ENCODE data around the gene NHS. TPM values are rescaled to one million over a fixed set of nuclear protein-coding genes. Genes with fewer than 3 reads are reported as not detected.

Gene NHS
- total and polyA plus RNA-seq, 2 of the 4 experiments (the other 2 are of a cell fraction) = 0.36 to 0.90 TPM

DNA sequence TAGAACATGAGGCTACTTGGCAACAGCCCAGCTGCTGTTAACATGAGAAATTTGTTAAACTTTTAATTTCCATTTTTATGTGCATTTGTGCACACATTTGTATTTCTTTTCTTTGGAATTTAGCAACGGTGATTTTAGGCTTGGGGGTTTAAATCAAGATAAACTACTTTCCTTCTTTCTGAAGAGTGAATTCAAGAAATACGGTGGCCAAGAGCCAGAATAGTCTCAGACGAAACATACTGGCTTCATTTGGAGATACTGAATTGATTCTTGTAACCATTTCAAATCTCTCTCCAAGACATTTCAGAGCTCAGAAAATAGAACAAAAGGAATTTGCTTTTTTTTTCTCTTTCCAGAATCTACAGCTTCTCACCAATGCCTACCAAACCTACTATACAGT is 228.2 kb downstream of the NHS start:
- Histone ChIP-seq H4K91ac (ENCODE audit: insufficient read depth, low read depth, low read length) (no peak overlapping the region), H4K5ac (ENCODE audit: low read depth, low read length) (no peak overlapping the region), H3K79me1 (ENCODE audit: low read depth in 1 of 2, low read length in 2 of 2) (no peaks in the 10 kb centered on the region), H3K23ac (ENCODE audit: low read depth, low read length) (no peak overlapping the region), H2BK20ac (ENCODE audit: low read depth, low read length) (no peak overlapping the region), H4K8ac (ENCODE audit: low read depth in 2 of 2, low read length in 2 of 2) (no peak overlapping the region), H3K27ac (ENCODE audit: insufficient read depth, low read length) (no peak overlapping the region), H2AK5ac (ENCODE audit: low read depth, low read length) (no peak overlapping the region), H2AK9ac (replicated peaks; ENCODE audit: low read depth, low read length, poor library complexity) (no peak overlapping the region), H3K27me3 (ENCODE audit: control insufficient read depth, insufficient read depth, low read length) (no peaks in the 10 kb centered on the region; the same call in 1 of the 2 replicates), H3K4me2 (ENCODE audit: low read depth, low read length) (no peak overlapping the region), H3K18ac (ENCODE audit: low read depth, low read length) (no peak overlapping the region), H3K9me1 (ENCODE audit: insufficient read depth, low read length) (no peaks in the 10 kb centered on the region), H3K14ac (replicated peaks; ENCODE audit: low read depth, low read length) (no peak overlapping the region), H3K9me3 (ENCODE audit: control insufficient read depth, insufficient read depth, low read length) (no peaks in the 10 kb centered on the region), H3K9ac (ENCODE audit: low read depth, low read length) (no peak overlapping the region), H4K20me1 (ENCODE audit: insufficient read depth, low read length) (no peaks in the 10 kb centered on the region), H3K56ac (ENCODE audit: extremely low read depth, insufficient read depth, low read length) (no peak overlapping the region), H2BK120ac (ENCODE audit: low read depth, low read length) (no peak overlapping the region), H2AFZ (replicated peaks; ENCODE audit: low read length, poor library complexity) (no peak overlapping the region), H3K4me3 (ENCODE audit: insufficient read depth, low read depth, low read length) (no peak overlapping the region), H2BK5ac (ENCODE audit: low read depth, low read length, poor library complexity, severe bottlenecking) (no peak overlapping the region), H2BK15ac (ENCODE audit: low read depth, low read length) (no peak overlapping the region), H3K4me1 (ENCODE audit: control insufficient read depth, insufficient read depth, low read length) (peaks cover 5% of the 10 kb centered on the region), H3K36me3 (ENCODE audit: control insufficient read depth, insufficient read depth, low read length) (no peaks in the 10 kb centered on the region), H3K4ac (ENCODE audit: low read depth, low read length) (no peak overlapping the region)
- DNase-seq (no peak), ATAC-seq (ENCODE audit: low read depth) (no peak)
- dilution Hi-C loops (cut with HindIII; ENCODE audit: low sequenced_read_pairs, unreplicated experiment) = no loop called here
- WGBS, 2 experiments (ENCODE audit: extremely low coverage in 2 of 2, insufficient read length in 1 of 2) = 69% methylated on average over 2 of the region's 3 CpGs; no CpG with 5 or more reads in 1 of the 2 experiments
- TF ChIP-seq NFE2L2 (IDR thresholded peaks at IDR 0.05; ENCODE audit: low read depth, low read length) = no peak
- no peak for TF ChIP-seq POLR2A (IDR thresholded peaks at IDR 0.05; ENCODE audit: low read depth, low read length)
- no peak for TF ChIP-seq RCOR1 (IDR thresholded peaks at IDR 0.05; ENCODE audit: insufficient replicate concordance, low read length)
- TF ChIP-seq MAFK (IDR thresholded peaks at IDR 0.05; ENCODE audit: low read depth, low read length) = no peak
- TF ChIP-seq BHLHE40 (IDR thresholded peaks at IDR 0.05; ENCODE audit: low read depth, low read length) = no peak
- TF ChIP-seq CHD1 (IDR thresholded peaks at IDR 0.05; ENCODE audit: low read depth, low read length) = no peak
- no peak for TF ChIP-seq SMC3 (IDR thresholded peaks at IDR 0.05; ENCODE audit: low read depth, low read length)
- TF ChIP-seq RAD21 (IDR thresholded peaks at IDR 0.05; ENCODE audit: low read length) = no peak
- TF ChIP-seq CEBPB (IDR thresholded peaks at IDR 0.05; ENCODE audit: low read depth, low read length) = no peak
- TF ChIP-seq MXI1 (IDR thresholded peaks at IDR 0.05; ENCODE audit: borderline replicate concordance, low read depth, low read length) = no peak
- no peak for TF ChIP-seq USF2 (IDR thresholded peaks at IDR 0.05; ENCODE audit: low read depth, low read length)
- no peak for TF ChIP-seq FOS (IDR thresholded peaks at IDR 0.05; ENCODE audit: low read depth, low read length)
- no peak for TF ChIP-seq CTCF (conservative IDR thresholded peaks at IDR 0.05; ENCODE audit: low read depth, low read length)
- TF ChIP-seq, protein P1, sequence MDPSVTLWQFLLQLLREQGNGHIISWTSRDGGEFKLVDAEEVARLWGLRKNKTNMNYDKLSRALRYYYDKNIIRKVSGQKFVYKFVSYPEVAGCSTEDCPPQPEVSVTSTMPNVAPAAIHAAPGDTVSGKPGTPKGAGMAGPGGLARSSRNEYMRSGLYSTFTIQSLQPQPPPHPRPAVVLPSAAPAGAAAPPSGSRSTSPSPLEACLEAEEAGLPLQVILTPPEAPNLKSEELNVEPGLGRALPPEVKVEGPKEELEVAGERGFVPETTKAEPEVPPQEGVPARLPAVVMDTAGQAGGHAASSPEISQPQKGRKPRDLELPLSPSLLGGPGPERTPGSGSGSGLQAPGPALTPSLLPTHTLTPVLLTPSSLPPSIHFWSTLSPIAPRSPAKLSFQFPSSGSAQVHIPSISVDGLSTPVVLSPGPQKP (IDR thresholded peaks at IDR 0.05; ENCODE audit: borderline replicate concordance, low read depth, low read length) = no peak
- no peak for TF ChIP-seq RFX5 (IDR thresholded peaks at IDR 0.05; ENCODE audit: low read depth, low read length)
- no peak for TF ChIP-seq MAZ (IDR thresholded peaks at IDR 0.05; ENCODE audit: borderline replicate concordance, low read depth, low read length)
- BruUV-seq (replicated peaks) = no TSS peak
- ChIA-PET POLR2A (ENCODE audit: unreplicated experiment) (no interaction called here), CTCF (interaction anchor here (0.7 kb wide), 2 partner anchors 17 to 1633 kb away, joined by 3 read pairs; no protein-coding TSS in a partner anchor)
- intact Hi-C loops (cut with micrococcal nuclease) = no loop called here
- in situ Hi-C loops (cut with MboI; ENCODE audit: low sequenced_read_pairs) = no loop called here
